Neural cell (in vitro differentiated cells): ENCODE data around the gene FGF2. TPM values are rescaled to one million over a fixed set of nuclear protein-coding genes. Genes with fewer than 3 reads are reported as not detected.

Source experiments
- H2AFZ ChIP-seq: fragments of 200-600, 300-800 bp; sonication (generic), shearing (Covaris generic); 2 replicates; pipeline ENCODE4 v1.6.0; 2014; ENCODE audit warnings: low read depth, mild to moderate bottlenecking, antibody characterized with exemption, low read length, moderate library complexity
- H3F3A ChIP-seq: fragments of 200-600 bp; shearing (Covaris generic); 2 replicates; pipeline ENCODE4 v1.6.1; 2016; ENCODE audit warnings: mild to moderate bottlenecking, moderate library complexity, mixed read lengths, antibody characterized with exemption, low read length; ENCODE audit not compliant: insufficient read depth, poor library complexity, severe bottlenecking
- H3K27ac ChIP-seq: fragments of 200-600, 300-800 bp; sonication (generic), shearing (Covaris generic); 2 replicates; pipeline ENCODE4 v1.5.1; 2014; ENCODE audit warnings: mild to moderate bottlenecking, low read length, moderate library complexity
- H3K27me3 ChIP-seq: fragments of 300-800, 200-600 bp; sonication (generic), shearing (Covaris generic); 2 replicates; pipeline ENCODE4 v1.6.0; 2014; ENCODE audit warnings: mild to moderate bottlenecking, low read depth, low read length, moderate library complexity; ENCODE audit not compliant: insufficient read depth
- H3K36me3 ChIP-seq: fragments of 300-800, 200-600 bp; sonication (generic), shearing (Covaris generic); 2 replicates; pipeline ENCODE4 v1.5.1; 2014; ENCODE audit warnings: mild to moderate bottlenecking, antibody characterized with exemption, low read length, moderate library complexity; ENCODE audit not compliant: insufficient read depth
- H3K4me2 ChIP-seq: fragments of 300-800, 200-600 bp; sonication (generic), shearing (Covaris generic); 2 replicates; pipeline ENCODE4 v1.6.0; 2014; ENCODE audit warnings: mild to moderate bottlenecking, low read length
- H3K4me3 ChIP-seq: fragments of 300-800, 200-600 bp; sonication (generic), shearing (Covaris generic); 2 replicates; pipeline ENCODE4 v1.5.1; 2014; ENCODE audit warnings: mild to moderate bottlenecking, low read length, moderate library complexity
- H3K79me2 ChIP-seq: fragments of 200-600 bp; shearing (Covaris generic); replicated peaks from 2 replicates; pipeline ENCODE4 v1.6.0; 2014; ENCODE audit warnings: mild to moderate bottlenecking, low read length, moderate library complexity; ENCODE audit not compliant: insufficient read depth
- H3K9ac ChIP-seq: fragments of 300-800, 200-600 bp; sonication (generic), shearing (Covaris generic); 2 replicates; pipeline ENCODE4 v1.6.1; 2016; ENCODE audit warnings: mild to moderate bottlenecking, low read length, mixed read lengths
- H3K9me2 ChIP-seq: fragments of 200-600 bp; shearing (Covaris generic); 2 replicates; pipeline ENCODE4 v1.6.1; 2016; ENCODE audit warnings: mild to moderate bottlenecking, low read length, mixed read lengths; ENCODE audit not compliant: insufficient read depth
- H3K9me3 ChIP-seq: fragments of 200-600, 300-800 bp; sonication (generic), shearing (Covaris generic); 2 replicates; pipeline ENCODE4 v1.6.1; 2016; ENCODE audit warnings: mild to moderate bottlenecking, mixed run types, low read length, moderate library complexity, mixed read lengths
- H4K20me1 ChIP-seq: fragments of 200-600 bp; shearing (Covaris generic); 2 replicates; pipeline ENCODE4 v1.6.1; 2016; ENCODE audit warnings: mild to moderate bottlenecking, mixed run types; ENCODE audit not compliant: insufficient read depth
- EP300 ChIP-seq: fragments of 450-650 bp; conservative IDR thresholded peaks from 2 replicates; pipeline ENCODE4 v1.6.1; 2014; ENCODE audit warnings: antibody characterized with exemption, mild to moderate bottlenecking, moderate library complexity; ENCODE audit not compliant: poor library complexity, severe bottlenecking
- EZH2 ChIP-seq: fragments of 200-600, 300-800 bp; shearing (Covaris generic), sonication (generic); IDR thresholded peaks from 2 replicates; pipeline ENCODE4 v1.6.1; 2014; ENCODE audit warnings: antibody characterized with exemption, low read length, borderline replicate concordance, mild to moderate bottlenecking; ENCODE audit not compliant: insufficient read depth, poor library complexity, severe bottlenecking
- MXI1 ChIP-seq: fragments of 450-650 bp; conservative IDR thresholded peaks from 2 replicates; pipeline ENCODE4 v1.6.1; 2014; ENCODE audit warnings: antibody characterized with exemption, mild to moderate bottlenecking; ENCODE audit not compliant: poor library complexity, severe bottlenecking
- POLR2AphosphoS5 ChIP-seq: IDR thresholded peaks from 2 replicates; pipeline ENCODE4 v1.6.1; 2012
- RAD21 ChIP-seq: fragments of 450-650 bp; conservative IDR thresholded peaks from 2 replicates; pipeline ENCODE4 v1.6.1; 2014; ENCODE audit warnings: antibody characterized with exemption, mild to moderate bottlenecking, moderate library complexity
- SMC3 ChIP-seq: fragments of 450-650 bp; conservative IDR thresholded peaks from 2 replicates; pipeline ENCODE4 v1.6.1; 2014; ENCODE audit warnings: antibody characterized with exemption, mild to moderate bottlenecking, moderate library complexity; ENCODE audit not compliant: poor library complexity
- TAF1 ChIP-seq: IDR thresholded peaks from 2 replicates; pipeline ENCODE4 v1.6.1; 2012; ENCODE audit warnings: low read depth
- polyA plus RNA-seq: library from polyadenylated mRNA; depleted of rRNA; stranded (reverse); fragments of >200 nt; gene quantifications from 2 replicates; pipeline ENCODE4 v1.2.3, GENCODE V29; 2014
- TF ChIP-seq, protein P1 (sequence below): fragments of 450-650 bp; IDR thresholded peaks from 2 replicates; pipeline ENCODE4 v1.5.1; 2014; ENCODE audit warnings: antibody characterized with exemption, mild to moderate bottlenecking, moderate library complexity; ENCODE audit not compliant: poor library complexity, severe bottlenecking
- TF ChIP-seq, protein P2 (sequence below): IDR thresholded peaks from 2 replicates; pipeline ENCODE4 v1.6.1; 2012; ENCODE audit warnings: borderline replicate concordance

The FGF2 gene
- polyA plus RNA-seq, 1 donor from 2014 or later: 5.8 TPM

DNA sequence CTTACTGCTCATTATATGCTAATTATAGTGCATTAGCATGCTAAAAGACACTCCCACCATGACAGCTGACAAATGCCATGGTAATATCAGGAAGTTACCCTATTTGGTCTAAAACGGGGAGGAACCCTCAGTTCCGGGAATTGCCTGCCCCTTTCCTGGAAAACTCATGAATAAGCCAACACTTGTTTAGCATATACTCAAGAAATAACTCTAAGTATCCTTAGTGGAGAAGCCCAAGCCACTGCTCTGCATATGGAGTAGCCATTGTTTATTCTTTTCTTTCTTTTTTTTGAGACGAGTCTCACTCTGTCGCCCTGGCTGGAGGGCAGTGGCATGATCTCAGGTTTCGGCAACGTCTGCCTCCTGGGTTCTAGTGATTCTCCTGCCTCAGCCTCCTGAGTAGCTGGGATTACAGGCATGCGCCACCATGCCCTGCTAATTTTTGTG is 80.3 kb downstream of the FGF2 start:
- Histone ChIP-seq H3K79me2 (no peaks in the 10 kb centered on the region), H3F3A (no peaks in the 10 kb centered on the region), H4K20me1 (no peaks in the 10 kb centered on the region), H3K4me3 (no peak overlapping the region), H3K9me3 (no peaks in the 10 kb centered on the region), H2AFZ (no peak overlapping the region), H3K27ac (no peak overlapping the region), H3K36me3 (no peaks in the 10 kb centered on the region), H3K27me3 (no peaks in the 10 kb centered on the region), H3K4me2 (no peak overlapping the region), H3K9me2 (no peaks in the 10 kb centered on the region), H3K9ac (no peak overlapping the region)
- TF ChIP-seq SMC3 (no peak), POLR2AphosphoS5 (no peak), MXI1 (no peak), EP300 (no peak)

DNA sequence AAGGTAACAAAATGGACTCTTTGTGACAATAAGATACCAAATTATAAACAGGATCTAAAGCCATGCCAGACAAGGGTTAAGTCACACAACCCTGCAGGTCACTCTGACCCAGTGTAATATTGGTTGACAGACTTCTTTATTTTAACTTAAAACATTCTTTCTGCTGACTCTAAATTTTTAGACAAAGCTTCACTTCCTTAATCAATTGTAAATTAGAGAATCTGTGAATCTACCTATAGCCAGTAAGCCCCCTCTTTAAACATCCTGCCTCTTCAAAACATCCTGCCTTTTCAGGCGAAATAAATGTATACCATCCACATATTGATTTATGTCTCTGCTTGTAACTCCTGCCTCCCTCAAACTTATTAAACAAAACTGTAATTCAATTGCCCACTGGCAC is 81.6 kb downstream of the FGF2 start:
- Histone ChIP-seq H3K4me3 (no peak overlapping the region), H3K9me3 (no peaks in the 10 kb centered on the region), H3K9me2 (no peaks in the 10 kb centered on the region), H3K27ac (no peak overlapping the region), H3K9ac (no peak overlapping the region), H3K4me2 (no peak overlapping the region), H3K27me3 (no peaks in the 10 kb centered on the region), H2AFZ (no peak overlapping the region), H4K20me1 (no peaks in the 10 kb centered on the region), H3K36me3 (no peaks in the 10 kb centered on the region), H3K79me2 (no peaks in the 10 kb centered on the region), H3F3A (no peaks in the 10 kb centered on the region)
- TF ChIP-seq SMC3 (no peak), EZH2 (no peak), TAF1 (no peak), POLR2AphosphoS5 (no peak), MXI1 (no peak), EP300 (no peak), RAD21 (no peak)
- TF ChIP-seq, protein P1, sequence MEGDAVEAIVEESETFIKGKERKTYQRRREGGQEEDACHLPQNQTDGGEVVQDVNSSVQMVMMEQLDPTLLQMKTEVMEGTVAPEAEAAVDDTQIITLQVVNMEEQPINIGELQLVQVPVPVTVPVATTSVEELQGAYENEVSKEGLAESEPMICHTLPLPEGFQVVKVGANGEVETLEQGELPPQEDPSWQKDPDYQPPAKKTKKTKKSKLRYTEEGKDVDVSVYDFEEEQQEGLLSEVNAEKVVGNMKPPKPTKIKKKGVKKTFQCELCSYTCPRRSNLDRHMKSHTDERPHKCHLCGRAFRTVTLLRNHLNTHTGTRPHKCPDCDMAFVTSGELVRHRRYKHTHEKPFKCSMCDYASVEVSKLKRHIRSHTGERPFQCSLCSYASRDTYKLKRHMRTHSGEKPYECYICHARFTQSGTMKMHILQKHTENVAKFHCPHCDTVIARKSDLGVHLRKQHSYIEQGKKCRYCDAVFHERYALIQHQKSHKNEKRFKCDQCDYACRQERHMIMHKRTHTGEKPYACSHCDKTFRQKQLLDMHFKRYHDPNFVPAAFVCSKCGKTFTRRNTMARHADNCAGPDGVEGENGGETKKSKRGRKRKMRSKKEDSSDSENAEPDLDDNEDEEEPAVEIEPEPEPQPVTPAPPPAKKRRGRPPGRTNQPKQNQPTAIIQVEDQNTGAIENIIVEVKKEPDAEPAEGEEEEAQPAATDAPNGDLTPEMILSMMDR: no peak
- TF ChIP-seq, protein P2, sequence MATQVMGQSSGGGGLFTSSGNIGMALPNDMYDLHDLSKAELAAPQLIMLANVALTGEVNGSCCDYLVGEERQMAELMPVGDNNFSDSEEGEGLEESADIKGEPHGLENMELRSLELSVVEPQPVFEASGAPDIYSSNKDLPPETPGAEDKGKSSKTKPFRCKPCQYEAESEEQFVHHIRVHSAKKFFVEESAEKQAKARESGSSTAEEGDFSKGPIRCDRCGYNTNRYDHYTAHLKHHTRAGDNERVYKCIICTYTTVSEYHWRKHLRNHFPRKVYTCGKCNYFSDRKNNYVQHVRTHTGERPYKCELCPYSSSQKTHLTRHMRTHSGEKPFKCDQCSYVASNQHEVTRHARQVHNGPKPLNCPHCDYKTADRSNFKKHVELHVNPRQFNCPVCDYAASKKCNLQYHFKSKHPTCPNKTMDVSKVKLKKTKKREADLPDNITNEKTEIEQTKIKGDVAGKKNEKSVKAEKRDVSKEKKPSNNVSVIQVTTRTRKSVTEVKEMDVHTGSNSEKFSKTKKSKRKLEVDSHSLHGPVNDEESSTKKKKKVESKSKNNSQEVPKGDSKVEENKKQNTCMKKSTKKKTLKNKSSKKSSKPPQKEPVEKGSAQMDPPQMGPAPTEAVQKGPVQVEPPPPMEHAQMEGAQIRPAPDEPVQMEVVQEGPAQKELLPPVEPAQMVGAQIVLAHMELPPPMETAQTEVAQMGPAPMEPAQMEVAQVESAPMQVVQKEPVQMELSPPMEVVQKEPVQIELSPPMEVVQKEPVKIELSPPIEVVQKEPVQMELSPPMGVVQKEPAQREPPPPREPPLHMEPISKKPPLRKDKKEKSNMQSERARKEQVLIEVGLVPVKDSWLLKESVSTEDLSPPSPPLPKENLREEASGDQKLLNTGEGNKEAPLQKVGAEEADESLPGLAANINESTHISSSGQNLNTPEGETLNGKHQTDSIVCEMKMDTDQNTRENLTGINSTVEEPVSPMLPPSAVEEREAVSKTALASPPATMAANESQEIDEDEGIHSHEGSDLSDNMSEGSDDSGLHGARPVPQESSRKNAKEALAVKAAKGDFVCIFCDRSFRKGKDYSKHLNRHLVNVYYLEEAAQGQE: no peak

DNA sequence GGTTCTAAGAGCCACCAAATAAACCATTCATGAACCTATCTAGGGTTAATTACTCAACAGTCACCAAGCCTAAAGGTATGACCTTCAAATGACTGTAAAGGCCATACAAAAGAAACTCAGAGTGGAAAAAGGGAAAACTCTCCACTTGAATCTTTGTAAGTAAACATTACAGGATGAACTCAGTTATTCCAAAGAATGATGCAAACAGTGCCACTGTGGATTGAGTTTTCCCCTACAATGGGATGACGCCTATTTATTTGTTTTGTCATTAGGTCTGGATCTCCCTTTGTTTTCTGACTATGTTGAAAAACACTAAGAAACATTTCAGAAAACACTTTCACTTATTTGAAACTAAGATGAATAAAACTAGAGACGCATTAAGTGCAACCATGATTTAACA is 83.1 kb downstream of the FGF2 start:
- TF ChIP-seq MXI1 (no peak), TAF1 (no peak), EZH2 (no peak), POLR2AphosphoS5 (no peak), SMC3 (no peak), EP300 (no peak), RAD21 (no peak)
- TF ChIP-seq, protein P2: no peak
- TF ChIP-seq, protein P1: no peak
- H3F3A ChIP-seq: no peaks in the 10 kb centered on the region
- no peak overlapping the region for H3K4me3 ChIP-seq
- no peaks in the 10 kb centered on the region for H3K27me3 ChIP-seq
- no peak overlapping the region for H3K27ac ChIP-seq
- H3K36me3 ChIP-seq: no peaks in the 10 kb centered on the region
- no peak overlapping the region for H3K4me2 ChIP-seq
- no peaks in the 10 kb centered on the region for H4K20me1 ChIP-seq
- H3K9me2 ChIP-seq: no peaks in the 10 kb centered on the region
- H3K79me2 ChIP-seq: no peaks in the 10 kb centered on the region
- H3K9ac ChIP-seq: no peak overlapping the region
- no peaks in the 10 kb centered on the region for H3K9me3 ChIP-seq
- no peak overlapping the region for H2AFZ ChIP-seq
